HG02981 (cell line): ENCODE measurements around the gene ALG1.
"Not testable (repeated sequence)": the region's sequence is repeated elsewhere in the genome, so short reads cannot be mapped to it uniquely, and the experiment has no call there.

ENCODE experiments used
- ATAC-seq: cut with Tn5 transposase; IDR thresholded peaks from one replicate; pipeline ENCODE4 v1.9.1; 2021; ENCODE audit warnings: mild to moderate bottlenecking, moderate library complexity; ENCODE audit not compliant: unreplicated experiment

ALG1 gene

DNA sequence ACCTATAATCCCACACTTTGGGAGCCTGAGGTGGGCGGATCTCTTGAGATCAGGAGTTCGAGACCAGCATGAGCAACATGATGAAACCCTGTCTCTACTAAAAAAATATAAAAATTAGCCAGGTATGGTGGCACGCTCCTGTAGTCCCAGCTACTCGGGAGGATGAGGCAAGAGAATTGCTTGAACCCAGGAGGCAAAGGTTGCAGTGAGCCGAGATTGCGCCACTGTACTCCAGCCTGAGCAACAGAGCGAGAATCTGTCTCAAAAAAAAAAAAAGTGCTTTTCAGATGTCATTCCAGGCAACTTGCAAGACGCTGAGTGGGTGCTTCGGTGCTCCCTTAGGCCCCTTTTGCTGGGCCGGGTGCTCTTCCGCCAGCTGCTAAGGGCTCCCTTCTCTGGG is 27.1 kb upstream of the ALG1 start:
- ATAC-seq = not testable (repeated sequence)

DNA sequence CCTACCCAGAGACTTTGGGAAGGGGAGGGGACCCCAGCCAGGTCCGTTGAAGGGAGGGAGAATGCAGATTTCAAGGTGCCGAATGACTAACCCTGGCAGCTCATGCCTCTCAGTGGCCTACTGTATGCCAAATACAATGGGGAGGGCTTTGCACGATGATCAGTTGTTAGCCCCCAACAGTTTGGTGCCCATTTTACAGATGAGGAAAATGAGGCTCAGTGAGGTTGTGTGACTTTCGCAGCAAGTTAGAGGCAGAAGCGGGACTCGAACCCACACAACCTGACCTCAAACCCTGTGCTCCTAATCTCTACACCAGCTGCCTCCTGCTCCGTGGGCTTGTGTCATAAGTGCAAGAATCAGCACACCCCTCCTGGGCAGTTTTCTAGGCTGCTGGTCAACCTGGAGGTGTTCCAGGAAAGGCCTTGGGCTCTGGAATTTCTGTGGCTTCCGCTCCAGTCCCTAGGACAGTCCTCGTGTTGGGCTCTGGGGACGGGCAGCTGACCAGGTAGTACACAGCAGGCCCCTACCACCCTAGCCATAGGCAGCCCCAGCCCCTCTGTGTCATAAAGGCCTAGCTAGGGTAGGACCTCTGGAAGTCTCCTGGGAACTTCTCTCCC is 26.0 kb upstream of the ALG1 start:
- no peak for ATAC-seq

DNA sequence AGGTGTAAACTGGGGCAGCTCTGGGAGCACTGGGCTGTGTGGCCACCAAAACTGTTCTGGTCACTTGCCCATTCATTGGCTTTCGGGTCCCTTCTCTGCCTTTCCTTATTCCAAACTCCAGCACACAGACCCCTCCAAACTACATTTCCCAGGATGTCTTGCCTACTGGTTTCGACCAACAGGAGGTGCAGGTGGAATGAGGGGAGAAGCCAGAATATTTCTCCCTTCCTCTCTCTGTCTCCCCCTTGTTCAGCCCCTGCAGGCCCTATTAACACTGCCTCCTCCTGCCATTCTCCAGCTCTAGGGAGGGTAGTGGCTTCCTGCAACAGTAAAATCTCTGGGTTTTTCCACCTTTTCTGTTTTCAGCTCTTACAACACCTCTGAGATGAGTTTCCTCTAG is 24.7 kb upstream of the ALG1 start:
- no peak for ATAC-seq

GRCh38 chr16:5054876-5055865 is 16.5 kb upstream of the ALG1 start:
- ATAC-seq = no peak

DNA sequence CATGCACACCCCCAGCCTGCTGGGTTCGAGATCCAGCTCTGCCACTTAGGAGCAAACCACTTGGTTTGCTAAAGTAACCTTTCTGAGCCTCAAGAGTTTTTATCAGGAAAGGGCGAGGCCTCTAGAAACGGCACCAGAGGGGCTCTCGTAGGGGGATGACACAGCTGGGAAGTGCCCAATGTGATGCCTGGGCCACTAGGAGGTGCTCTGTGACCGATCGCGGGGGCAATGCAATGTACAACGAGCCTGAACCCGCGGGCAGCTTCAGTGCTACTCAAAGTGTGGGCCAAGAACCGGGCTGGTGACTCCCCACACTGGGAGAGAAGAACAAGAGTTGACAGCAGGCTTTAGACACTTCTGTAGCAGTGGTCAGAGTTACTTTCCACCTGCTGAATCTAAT is 15.3 kb upstream of the ALG1 start:
- no peak for ATAC-seq

DNA sequence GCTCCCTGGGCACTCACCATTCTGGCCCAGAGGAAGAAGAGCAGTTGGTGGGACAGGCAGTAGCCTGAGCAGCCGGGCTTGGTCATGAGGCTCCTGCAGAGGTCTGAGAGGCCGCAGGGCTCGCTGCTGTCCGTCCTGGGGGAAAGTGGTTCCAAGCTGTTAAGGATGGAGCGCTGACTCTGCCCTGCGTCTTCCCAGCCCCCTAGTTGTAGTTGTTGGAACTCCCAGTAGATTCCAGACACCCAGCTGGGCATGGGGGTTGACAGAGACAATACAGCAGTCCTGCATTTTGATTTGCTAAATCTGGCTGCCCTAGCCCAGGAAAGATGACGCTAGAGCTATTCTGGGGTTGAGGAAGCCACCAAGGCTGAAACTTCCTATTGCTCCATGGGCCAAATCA is 13.2 kb upstream of the ALG1 start:
- no peak for ATAC-seq

- no peak for ATAC-seq
Measured at GRCh38 chr16:5059386-5060072, 12.1 kb upstream of the ALG1 start.

DNA sequence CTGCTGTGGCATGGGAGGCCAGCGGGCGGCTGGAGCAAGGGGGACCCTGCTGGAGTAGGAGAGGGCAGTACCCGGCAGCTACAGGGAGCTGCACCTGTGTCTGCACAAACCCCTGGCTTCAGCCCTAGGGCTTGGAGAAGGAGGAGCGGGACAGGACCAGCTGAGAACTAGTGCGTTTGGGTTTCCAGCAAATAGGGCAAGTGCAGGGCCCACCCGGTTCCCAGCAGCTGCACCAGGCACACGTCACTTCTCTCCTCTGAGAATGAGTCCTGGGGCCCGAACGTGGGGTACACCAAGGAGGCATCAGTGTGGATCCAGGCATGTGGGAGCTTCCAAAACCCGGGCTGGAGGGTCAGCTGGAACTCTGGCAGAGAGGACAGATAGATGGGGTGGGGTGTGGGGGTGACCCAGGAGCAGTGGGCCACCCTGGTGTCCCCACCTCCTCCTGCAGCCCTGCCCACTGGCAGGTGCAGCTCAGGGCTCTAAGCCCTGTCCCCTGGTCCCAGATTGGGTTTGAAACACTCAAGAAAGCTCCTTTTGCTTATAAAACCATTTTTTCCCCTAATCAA is 11.5 kb upstream of the ALG1 start:
- no peak for ATAC-seq

DNA sequence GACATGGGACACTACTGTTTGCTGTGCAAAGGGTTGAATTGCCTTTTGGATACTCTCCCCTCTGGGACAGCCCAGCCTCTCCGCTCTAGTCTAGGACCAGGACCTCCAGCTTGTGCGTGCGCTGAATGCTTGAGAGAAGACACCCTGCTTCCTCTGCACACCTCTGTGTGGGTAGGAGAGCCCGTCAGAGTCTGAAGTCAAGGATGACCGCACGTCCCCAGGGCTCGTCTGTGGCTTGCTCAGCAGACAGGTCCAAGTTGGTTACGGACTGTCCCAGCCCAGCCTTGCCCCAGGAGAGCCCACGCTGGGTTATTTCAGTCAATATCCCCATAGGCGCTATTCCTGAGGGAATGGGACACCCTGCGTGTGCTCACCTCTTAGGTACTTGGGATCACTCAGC is 9.6 kb upstream of the ALG1 start:
- ATAC-seq = no peak

GRCh38 chr16:5062790-5063765 is 8.6 kb upstream of the ALG1 start:
- ATAC-seq = no peak

- no peak for ATAC-seq
Measured at GRCh38 chr16:5064915-5065314, 6.7 kb upstream of the ALG1 start.

DNA sequence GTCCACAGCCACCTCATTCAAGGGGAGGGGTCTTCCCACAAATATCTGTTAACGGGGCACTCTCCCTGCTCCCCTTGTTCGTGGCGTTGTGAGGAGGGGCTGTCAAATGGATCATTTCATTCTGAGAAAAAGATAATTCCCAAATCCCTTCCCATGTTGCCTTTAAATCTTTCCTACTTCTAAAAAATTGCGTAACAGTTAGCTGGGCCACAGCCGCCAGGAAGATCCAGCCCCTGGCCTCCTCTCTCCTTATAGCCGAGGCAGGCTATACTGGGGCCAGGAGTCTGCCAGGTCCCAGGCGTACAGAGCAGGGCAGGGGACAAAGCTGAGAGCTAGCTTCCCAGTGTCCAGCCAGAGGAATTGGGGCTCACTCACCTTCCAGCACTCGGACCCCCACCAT is 6.3 kb upstream of the ALG1 start:
- no peak for ATAC-seq

DNA sequence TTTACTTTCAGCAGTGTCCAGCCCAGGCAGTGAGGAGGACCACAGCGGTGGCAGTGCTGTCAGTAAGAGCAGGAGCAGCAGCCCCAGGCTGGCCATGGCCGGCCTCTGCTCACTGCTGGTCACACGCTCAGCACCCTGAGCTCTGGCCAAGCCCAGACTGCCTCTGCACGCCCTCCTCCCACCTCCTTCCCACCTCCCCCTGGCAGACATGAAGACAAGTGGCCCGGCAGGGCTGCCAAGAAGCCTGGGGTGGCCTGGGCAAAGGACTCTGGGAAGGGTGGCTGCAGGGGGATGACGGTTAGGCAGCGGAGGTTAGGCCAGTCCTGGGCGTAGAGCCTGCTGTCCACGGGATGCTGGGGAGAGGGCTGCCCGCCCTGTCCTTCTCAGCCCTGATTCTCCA is 5.8 kb upstream of the ALG1 start, which contains the start of gene C16orf89:
Gene C16orf89, minus strand, starts transcription at position 144 of the 400 bp plus-strand sequence. Its CDS starts 48 bp downstream, at position 96.
- no peak for ATAC-seq

GRCh38 chr16:5066511-5066910 is 5.1 kb upstream of the ALG1 start:
- no peak for ATAC-seq

DNA sequence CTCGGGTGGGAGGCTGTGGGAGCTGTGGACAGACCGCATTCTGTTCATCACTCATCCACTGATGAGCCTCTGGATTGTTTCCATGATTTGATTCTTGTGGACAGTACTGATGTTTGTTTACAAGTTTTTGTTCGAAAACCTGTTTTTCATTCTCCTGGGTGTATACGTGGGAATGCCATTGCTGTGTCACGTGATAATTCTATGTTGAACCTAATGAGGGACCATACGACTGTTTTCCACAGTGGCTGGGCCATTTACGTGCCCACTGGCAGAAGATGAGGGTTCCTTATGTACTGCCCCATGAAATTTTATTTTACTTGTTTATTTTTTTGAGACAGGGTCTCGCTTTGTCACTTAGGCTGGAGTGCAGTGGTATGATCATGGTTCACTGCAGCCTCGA is 2.6 kb upstream of the ALG1 start:
- no peak for ATAC-seq

DNA sequence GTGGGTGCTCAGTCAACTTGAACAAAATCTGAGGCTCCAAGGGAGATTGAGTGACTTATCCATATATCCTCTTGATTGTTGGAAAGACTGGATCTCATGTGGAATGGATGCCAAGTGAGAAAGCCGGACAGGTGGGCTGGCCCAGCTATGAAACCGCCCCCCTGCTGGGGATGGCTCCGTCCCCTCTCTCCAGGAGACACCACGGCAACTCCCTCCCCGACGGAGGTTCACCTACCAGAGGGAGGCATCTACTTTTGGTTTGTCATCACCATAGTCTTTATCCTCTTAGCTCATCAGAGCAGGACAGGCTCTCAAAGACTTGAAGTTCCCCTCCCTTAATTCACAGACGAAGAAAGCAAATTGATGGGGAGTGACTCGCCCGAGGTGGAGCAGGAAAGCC is 1.8 kb upstream of the ALG1 start:
- ATAC-seq = no peak

GRCh38 chr16:5070431-5071186 is 1.0 kb upstream of the ALG1 start:
- no peak for ATAC-seq

DNA sequence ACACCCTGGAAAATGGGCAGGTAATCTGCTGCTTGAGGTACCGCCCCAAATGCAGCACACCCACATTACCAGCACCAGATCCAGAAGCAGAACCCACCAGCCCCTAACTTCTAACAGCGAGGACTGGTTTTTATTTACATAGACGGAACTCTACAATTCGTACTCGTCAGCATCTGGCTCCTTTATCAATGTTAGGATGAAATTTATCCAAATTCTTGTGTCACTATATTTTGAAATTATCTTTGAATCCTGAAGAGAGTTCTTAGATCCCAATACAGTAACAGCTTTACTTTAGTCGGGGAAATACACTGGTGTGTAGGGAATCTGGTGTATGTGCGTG is 332 bp upstream of the ALG1 start:
- no peak for ATAC-seq
